Measurements from ENCODE around the gene STOML3.
A peak's percentile ranks its signal among the peaks of the same experiment; 100 is the strongest.
"Not testable (repeated sequence)": the region's sequence is repeated elsewhere in the genome, so short reads cannot be mapped to it uniquely, and the experiment has no call there.

Gene STOML3, protein sequence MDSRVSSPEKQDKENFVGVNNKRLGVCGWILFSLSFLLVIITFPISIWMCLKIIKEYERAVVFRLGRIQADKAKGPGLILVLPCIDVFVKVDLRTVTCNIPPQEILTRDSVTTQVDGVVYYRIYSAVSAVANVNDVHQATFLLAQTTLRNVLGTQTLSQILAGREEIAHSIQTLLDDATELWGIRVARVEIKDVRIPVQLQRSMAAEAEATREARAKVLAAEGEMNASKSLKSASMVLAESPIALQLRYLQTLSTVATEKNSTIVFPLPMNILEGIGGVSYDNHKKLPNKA
- 0 to 1.7 (median 0) reads per million in 17 experiments for total RNA-seq

DNA sequence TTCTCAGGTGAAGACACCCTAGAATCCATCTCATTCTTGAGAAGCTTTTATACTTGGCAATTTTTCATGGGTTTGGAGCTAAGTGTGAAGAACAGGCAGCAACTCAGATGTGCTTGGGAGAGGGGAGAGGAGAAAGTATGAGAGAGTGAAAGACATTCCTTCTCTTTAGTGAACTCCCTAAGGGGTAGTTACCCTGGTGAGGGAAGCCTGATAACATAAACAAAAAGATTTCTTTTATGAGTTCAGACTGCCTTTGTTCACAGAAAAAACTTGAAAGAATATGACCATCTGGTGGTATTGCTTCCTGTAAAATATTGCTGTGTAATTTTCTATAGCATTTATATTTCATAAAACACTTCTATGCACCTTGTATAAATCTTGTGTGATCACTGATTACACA lies at the start of gene STOML3:
TSS of gene STOML3 (minus strand) at position 139 of the 400 bp plus-strand sequence. CDS start at position 29, 110 bp downstream.
- DNase-seq, result no peak

DNA sequence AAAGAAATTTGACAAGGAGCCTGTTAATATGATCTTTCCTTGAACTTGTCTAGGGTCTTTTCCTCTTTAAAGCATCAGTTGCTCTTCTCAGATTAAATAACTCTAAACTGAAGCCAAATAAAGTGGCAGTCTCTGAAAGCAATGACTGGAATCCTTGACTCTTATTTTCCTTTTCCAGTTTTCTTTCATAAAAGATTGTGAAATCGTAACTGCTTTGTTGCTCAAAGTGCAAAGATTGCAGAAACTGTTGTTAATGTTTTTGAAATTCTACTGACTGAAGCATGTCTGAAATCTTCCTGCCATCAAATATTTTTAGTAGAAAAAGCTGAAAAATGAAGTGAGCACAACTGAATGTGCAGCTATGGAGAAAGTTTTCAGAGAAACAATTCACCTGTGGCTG lies 49.6 kb upstream of the STOML3 start:
- peak in 3 of 4 experiments; percentile 5 to 62 (median 51) for DNase-seq

DNA sequence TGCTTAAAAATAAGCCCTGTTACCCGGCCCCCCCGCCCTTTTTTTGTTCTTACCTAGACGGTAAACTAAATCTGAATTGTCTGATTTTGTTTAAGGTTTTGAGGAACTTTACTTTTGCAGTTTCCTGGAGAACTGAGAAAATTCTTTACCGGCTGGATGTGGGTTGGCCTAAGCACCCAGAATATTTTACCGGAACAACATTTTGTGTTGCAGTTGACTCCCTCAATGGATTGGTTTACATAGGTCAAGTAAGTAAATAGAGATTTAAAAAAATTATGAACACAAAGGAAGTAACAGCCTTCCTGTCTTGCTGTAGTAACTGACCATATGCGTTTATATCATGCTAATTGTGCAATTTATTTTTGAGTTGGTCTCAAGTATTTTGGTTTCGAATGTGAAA lies 48.4 kb upstream of the STOML3 start:
- DNase-seq, result peak; percentile 39 to 70 (median 62)

DNA sequence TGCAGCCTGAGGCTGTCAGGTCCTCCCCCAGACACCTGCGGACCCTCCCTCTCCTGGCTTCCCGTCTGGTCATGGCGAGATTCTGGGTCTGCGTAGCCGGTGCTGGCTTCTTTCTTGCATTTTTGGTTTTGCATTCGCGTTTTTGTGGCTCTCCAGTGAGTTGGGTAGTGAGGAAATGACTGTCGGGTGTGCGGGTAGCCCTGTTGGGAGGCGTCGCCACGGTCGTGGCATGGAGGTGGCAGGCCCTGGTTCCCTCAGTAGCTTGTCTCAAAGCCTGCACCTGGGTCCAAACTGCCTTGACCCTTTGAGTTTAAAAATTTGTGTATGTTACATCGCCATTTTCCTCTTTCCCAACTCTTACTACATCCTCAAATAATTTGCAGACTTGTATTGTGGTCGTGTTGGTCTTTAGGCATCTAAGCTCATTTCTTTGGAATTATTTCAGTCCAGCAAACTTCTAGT lies 48.0 kb upstream of the STOML3 start:
- DNase-seq, result peak; percentile 23 to 60 (median 46)

DNA sequence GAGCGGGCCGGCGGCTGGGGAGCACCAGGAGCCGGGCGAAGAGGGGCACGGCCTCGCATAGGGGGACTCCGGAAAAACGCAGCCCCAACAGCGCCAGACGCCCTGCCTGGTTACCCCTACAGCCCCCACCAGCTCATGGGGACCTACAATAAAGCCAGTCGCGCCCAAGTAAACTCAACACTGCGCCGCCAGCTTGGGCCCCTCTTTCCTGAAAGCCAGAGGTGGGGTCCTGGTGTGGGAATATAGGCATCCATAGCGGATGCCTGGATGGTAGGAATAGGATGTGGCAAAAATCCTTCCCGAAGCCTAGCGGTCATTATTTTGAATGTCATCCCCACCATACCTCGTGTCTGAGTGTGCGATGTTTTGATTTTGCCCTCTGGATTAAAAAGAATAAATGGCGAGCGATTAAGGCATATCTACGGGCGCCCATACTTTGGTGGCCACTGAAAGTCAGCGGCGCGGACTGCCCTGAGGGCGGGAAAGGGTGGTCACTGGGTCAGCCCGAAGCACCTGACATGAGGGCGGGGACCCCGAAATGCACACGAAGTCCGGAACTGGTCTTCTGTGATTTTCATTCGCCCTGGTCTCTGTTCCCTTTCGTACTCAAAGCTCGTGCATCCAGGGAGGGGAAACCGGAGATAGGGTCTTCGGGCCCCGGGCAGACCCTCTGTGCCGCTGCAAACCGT lies 47.4 kb upstream of the STOML3 start, which contains the start of the genes NHLRC3 and PROSER1:
TSS of gene NHLRC3 (plus strand) at position 577 of the 689 bp plus-strand sequence. CDS start 184 bp downstream, outside the sequence.
TSS of gene PROSER1 (minus strand) at position 210 of the 689 bp plus-strand sequence. CDS start 847 bp downstream, outside the sequence.
- peak; percentile 93 to 96 (median 96) for DNase-seq

DNA sequence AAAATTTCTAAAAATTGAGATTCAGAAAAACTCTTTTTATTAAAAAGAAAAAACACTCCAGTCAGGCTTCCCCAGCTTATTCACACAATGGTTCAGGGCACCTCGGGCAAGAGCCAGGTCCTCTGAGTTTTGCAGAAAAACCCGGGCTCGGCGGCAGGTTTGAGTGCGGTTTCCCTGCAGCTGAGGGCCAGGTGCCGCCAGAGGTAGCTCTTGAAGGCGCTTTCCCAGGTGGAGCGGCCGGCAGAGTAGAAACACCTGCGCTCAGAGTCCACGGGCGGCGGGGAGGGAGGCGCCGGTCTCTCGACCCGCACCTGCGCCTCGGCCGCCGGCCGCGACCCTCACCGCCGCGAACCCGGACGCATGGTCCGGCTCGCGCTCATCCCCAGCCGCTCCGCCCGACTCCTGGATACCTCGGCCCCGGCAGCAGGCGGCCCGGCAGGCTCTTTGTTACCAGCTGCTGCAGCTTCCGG lies 46.8 kb upstream of the STOML3 start:
- peak in 1 of 4 experiments; percentile 7 for DNase-seq

DNA sequence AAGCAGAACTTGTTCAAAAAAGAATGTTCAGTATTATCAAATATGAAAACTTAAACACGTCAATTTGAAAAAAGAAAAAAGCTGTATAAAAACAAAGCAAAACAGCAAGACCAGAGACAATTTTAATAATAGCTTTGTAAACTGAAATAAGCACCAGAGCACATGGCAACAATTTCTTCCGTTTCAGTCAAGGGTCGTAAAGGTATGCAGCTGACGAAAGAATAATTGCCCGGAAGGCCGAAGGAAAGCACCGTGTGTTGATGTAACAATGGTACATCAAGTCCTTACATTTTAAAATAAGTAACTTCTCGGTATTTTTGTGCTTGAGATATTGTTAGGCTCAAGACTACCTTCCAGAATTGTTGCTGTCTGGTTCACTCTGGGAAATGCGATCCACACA lies 45.6 kb upstream of the STOML3 start:
- peak in 1 of 4 experiments; percentile 11 for DNase-seq

DNA sequence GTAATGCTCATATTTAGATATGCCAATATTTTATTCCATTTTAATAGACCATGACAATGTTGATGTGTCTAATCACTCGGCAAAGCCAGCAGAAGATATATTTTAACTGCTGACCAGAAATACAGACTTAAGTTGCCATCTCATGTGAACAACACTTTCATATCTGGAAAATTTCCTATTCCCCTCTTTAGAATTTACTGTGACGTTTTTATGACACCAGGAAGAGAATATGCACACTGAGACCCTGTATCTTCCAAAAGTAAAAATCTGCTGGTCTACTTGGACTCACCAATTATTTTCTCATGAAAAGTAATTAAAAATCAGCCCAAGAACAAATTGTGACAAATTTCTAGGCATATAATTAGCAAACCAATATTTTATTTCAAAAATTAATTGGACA lies 45.2 kb upstream of the STOML3 start:
- no peak for DNase-seq

DNA sequence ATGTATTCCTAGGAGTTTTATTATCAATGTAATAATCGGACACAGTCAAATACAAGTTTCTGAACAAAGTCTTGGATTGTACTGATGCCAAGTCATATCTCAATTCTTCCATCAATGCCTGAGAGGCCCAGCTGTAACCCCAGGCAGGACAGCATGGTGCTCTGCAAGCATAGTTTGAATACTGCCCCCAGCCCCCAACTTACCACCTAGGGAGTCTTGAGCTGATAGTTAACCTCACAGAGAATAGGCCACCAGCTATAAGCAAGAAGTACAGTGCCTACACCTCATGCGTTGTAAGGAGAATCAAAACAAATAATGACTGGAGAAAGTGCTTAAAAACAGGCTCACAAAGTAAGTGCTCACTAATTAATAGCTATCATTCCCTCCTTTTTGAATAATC lies 44.6 kb upstream of the STOML3 start:
- DNase-seq, result no peak

DNA sequence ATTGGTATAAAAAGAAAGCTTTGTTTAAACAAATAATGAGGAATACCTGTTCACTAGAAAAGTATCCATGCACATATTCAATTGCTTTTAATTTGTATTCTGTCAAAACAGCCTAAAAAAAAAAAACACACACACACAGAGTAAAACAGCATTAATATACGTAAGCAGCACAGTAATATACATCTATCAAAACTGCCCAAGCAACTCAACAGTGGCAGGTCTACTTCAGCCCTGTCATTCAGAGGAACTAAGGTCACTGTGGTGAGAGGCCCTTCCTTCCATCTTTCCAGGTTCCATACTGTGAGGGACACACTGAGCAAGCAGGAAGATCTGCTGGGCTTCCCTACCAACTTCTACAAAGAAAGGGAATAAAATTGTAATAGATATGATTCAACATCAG lies 43.5 kb upstream of the STOML3 start:
- DNase-seq, result no peak

DNA sequence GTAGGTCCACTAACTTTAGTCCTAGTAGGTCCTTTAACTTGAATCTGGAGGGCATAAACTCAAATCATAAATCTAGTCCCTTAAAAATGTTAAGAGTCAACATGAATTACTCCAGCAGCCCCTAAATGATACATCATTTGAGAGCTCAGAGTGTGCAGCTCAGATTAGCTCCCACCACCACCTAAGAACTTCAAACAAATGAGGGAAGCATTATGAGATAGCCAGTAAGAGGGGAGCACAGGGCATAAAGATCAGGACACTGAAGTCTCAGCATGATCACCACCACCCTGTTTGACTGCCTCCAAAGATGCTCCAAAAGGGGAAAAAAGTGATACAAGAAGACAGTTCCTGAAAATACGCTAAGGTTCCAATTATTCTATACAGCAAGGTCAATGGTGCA lies 41.5 kb upstream of the STOML3 start:
- DNase-seq, result no peak

DNA sequence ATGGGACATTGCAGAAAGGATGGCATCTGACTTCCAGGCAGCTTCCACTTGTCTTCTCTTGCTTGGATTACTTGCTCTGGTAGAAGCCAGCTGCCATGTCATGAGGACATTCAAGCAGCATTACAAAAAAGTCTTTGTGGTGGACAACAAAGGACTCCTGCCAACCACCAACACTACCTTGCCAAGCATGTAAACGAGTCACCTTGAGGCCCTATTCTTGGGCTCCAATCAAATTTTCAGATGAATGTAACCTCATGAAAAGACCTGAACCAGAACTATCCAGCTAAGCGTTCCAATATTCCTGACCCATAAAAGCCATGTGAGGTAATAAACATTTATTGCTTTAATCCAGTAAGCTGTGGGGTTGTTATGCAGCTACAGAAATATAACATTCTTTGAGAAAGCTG lies 34.8 kb upstream of the STOML3 start:
- no peak for DNase-seq

DNA sequence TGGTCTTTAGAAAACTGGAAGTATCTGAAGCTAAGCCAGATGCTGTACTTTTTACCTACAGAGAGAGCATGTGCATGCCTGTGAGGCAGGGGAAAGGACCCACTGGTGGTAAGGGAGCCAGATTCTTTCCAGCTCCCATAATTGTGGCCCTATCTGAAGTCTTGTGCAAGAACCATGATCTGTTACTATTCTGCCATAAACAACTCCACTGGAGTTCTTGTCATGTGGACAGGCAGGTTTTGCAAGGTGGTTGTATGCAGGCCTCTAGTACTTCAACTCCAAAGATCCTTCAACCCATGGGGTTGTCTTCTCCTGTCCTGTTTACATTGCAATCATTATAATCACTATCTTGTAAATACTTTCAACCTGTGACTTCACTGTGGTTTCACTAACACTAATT lies 33.1 kb upstream of the STOML3 start:
- no peak for DNase-seq

DNA sequence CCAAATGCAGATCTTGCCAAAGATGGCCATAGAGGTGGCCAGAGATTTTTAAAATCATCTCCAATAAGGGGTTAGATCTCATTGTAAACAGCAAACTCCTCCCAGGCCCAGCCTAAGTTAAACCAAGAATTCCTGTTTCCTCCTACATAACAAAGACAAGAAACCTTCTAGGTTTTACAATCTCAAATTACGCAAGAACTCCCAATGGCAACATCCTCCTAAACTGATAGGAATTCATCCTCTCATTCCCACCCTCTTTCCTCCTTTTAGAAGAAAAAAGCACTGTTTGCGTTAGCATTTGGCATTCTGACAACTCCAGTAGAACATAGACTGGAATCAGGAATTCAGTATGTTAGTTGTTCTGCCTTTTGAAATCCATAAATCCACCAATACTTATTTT lies 32.7 kb upstream of the STOML3 start:
- DNase-seq, result no peak

DNA sequence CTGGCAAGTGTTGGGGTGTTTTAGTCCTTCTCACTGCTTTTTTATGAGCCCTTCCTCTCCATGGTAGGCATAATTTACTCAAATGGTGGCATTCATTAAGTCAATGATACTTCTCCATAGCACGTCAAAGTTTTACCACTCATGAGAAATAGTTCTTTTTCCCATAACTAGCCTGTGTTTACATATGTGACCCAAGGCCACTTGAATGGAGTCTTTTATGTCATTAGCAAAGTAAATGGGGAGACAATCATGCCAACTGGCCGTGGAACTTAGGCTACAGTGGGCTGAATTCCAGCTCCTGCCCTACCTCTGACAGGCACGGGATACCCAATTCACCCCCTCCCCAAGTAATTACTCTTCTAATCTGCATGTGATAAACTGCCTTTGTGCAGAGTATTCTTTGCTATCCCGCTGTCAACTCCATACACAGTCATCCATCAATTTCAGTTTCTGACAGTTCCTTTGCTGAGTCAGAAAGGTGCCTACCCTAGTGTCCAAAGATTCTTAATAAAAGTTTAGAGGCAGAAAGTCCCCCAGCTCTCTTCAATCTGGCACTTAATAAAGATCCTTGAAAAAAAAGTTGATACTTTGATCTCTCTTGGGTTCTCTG lies 30.3 kb upstream of the STOML3 start:
- DNase-seq, result no peak

DNA sequence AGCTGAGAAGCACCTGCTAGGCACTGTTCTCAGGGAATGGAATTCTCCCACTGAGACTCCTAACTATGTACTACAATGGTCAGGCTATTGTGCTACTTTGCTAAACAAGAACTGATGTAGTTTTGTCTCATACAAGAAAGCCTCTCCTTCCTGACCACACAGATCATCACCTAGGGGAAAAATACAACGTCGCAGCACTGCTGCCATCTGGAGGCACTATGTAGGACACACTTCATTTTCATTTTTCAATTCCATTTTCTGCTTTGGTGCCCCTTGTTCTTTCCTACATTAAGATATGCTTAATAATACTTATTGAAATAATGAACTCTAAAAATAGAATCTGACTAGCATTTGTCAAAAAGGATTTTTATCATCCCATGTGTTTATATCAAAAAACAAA lies 26.2 kb upstream of the STOML3 start:
- DNase-seq, result peak in 1 of 4 experiments; percentile 12

DNA sequence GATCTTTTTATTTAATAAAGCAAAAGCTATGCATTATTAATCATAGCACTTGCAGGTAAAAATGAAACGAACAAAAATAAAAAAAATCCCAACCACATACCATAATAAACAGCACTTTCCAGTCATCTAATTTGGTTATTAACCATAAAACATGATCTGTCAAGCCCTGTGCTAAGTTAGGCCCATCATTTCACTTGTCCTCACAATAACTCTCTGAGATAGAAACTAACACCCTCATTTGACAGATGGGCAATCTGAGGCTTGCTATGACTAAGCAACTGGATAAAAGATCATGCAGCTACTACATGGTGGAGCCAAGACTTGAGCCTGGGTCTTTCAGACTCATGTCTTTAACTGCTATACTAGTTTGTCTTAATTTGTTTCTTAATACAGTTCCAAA lies 25.5 kb upstream of the STOML3 start:
- no peak for DNase-seq

DNA sequence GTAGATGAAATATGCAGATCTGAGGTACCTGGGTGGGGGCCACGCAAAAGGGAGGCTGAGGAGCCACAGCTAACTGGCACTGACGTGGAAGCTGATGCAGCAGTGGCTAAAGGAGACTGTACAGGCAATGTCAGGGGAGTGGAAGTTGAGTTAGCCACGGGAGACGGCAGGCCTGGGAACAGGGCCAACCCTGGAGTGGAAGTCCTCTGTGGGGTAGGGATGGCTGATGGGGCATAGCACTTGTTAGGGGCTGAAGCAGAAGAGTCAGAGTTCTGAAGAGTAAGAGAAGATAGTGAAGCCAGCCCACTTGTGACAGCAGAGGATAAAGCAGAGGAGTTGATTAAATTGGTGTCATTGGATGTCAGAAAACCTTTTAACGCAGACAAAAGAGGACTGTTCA lies 22.8 kb upstream of the STOML3 start:
- DNase-seq, result no peak

DNA sequence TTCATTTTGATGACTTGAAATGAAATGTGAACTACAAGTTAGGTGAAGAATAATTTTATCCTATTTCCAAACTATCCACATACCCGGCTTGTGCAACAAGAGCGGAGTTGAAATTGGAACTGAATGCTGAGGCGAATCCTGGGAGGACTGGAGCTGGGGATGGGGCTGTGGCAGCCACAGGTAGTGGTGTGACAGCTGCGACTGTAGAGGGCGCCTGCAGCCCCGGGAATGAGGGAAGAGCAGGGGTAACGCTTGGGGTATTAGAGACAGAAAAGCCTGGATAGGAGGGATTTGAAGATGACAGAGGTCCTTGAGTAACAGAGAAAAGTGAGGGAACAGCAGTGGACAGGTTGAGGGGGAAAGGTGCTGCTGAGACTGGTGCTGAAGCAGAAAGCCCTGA lies 22.0 kb upstream of the STOML3 start:
- no peak for DNase-seq

DNA sequence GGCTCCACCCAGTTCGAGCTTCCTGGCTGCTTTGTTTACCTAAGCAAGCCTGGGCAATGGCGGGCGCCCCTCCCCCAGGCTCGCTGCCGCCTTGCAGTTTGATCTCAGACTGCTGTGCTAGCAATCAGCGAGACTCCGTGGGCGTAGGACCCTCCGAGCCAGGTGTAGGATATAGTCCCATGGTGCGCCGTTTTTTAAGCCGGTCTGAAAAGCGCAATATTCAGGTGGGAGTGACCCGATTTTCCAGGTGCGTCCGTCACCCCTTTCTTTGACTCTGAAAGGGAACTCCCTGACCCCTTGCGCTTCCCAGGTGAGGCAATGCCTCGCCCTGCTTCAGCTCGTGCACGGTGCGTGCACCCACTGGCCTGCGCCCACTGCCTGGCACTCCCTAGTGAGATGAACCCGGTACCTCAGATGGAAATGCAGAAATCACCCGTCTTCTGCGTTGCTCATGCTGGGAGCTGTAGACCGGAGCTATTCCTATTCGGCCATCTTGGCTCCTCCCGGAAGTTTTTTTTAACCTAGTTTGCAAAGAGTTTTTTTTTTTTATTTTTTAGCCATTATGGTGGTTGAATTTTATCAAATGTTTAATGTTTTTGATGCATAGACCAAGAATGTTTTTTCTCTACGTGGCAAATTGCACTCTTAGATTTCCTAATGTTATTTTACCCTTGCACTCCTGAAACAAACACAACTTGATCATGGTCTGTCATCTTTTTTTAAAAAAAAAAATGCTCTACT lies 15.9 kb upstream of the STOML3 start:
- not testable (repeated sequence) for DNase-seq

DNA sequence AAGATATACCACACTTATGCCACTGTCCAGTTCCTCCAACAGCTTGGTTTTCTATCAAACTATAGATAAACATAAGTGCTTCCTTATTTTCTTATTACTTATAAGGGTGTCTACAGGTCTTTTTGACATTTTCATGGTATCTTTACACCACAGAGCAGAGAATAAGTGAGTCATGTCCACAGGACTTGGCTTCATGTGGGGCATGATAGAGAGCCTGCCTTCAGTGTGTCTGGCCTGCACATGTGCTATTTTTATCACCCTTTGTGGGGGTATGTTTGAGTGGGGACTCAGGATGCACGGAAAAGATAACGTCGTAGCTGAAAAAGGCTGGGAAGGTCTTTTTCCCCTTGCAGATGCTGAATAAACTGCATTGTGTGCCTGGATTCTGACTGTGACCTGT lies 8.1 kb upstream of the STOML3 start:
- DNase-seq, result no peak

DNA sequence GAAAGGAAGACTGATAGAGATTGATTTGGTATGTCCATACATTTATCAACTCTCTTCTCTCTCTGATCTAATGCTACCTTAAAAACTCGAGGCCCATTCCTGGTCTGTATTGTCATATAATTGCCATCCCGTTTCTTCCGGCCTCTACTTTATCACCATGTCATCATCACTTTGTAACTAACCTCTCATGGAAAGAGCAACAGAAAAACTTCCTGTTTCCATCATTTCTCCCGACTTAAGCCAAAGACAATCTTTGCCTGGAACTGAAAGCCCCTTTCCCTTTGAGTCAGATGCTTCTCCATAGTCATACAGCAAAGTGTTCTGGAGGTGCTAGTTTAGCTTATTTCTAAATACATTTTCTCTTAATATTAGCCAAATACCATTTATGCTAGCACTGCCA lies 2.8 kb upstream of the STOML3 start:
- DNase-seq, result no peak

DNA sequence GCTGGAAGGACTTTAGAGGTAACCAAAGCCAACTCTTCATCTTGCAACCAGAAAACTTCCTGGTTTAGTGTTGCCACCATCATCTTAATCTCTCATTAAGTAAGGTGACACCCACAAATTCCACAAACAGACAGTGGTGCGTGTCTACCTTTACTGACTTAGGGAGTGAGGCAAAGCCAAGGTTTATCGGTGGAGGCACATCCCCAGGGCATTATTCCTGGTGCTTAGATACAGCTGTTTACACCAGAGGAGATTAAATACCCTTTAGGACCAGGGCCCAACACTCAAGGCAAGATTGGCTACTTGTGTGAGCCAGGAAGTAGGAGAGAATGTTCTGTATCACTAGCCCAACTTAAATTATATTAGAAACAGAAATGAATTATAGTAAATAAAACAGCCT lies 9.5 kb downstream of the STOML3 start:
- DNase-seq, result no peak

All from suppressor macrophage (primary cell).